Astrocyte (in vitro differentiated cells and primary cell): Measurements from ENCODE around the gene ARHGAP1.

Experiments used
- EZH2 ChIP-seq: IDR thresholded peaks from 2 replicates; pipeline ENCODE4 v1.6.1; 2012; ENCODE audit warnings: mild to moderate bottlenecking, low read length, inconsistent platforms; ENCODE audit not compliant: insufficient read depth
- TF ChIP-seq, protein P1 (sequence below): IDR thresholded peaks from 2 replicates; pipeline ENCODE4 v1.5.1; 2011; ENCODE audit warnings: low read depth, mild to moderate bottlenecking, inconsistent platforms, low read length, moderate library complexity; ENCODE audit not compliant: insufficient read depth

DNA sequence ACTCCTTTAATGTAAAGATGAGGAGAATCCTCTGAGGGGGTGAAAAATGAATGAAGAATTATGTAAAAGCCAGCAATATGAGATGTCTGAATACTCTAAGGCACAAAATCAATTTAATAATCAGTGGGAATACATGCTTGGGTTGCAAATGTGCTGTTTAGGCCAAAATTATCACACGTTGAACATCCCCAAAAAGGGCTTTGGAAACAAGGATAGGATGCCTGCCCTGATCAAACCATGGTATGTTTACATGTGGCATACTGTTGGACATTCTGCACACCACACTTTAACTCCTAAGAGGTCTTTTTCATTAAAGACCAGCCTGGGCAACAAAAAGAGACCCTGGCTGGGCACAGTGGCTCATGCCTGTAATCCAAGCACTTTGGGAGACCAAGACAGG lies 44.9 kb upstream of the ARHGAP1 start:
- TF ChIP-seq, protein P1, sequence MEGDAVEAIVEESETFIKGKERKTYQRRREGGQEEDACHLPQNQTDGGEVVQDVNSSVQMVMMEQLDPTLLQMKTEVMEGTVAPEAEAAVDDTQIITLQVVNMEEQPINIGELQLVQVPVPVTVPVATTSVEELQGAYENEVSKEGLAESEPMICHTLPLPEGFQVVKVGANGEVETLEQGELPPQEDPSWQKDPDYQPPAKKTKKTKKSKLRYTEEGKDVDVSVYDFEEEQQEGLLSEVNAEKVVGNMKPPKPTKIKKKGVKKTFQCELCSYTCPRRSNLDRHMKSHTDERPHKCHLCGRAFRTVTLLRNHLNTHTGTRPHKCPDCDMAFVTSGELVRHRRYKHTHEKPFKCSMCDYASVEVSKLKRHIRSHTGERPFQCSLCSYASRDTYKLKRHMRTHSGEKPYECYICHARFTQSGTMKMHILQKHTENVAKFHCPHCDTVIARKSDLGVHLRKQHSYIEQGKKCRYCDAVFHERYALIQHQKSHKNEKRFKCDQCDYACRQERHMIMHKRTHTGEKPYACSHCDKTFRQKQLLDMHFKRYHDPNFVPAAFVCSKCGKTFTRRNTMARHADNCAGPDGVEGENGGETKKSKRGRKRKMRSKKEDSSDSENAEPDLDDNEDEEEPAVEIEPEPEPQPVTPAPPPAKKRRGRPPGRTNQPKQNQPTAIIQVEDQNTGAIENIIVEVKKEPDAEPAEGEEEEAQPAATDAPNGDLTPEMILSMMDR, result no peak
- no peak for TF ChIP-seq EZH2
